Smooth muscle cell (in vitro differentiated cells): ENCODE data around the gene ZEB2. TPM values are rescaled to one million over a fixed set of nuclear protein-coding genes. Genes with fewer than 3 reads are reported as not detected.
A peak's percentile ranks its signal among the peaks of the same experiment; 100 is the strongest.

Source experiments
- DNase-seq: peaks from one replicate; lab custom pipeline; 2025; ENCODE audit not compliant: unreplicated experiment; lab: John Stamatoyannopoulos, UW
- H2AFZ ChIP-seq: fragments of 200-600 bp; sonication (generic); 2 replicates; pipeline ENCODE4 v1.6.0; 2016; ENCODE audit warnings: antibody characterized with exemption, low read depth, mild to moderate bottlenecking
- H3F3A ChIP-seq: fragments of 200-600 bp; sonication (generic); 2 replicates; pipeline ENCODE4 v1.6.0; 2017; ENCODE audit warnings: antibody characterized with exemption, low read depth
- H3K27ac ChIP-seq: fragments of 200-600 bp; sonication (generic); 2 replicates; pipeline ENCODE4 v1.5.1; 2016; ENCODE audit warnings: low read depth, mild to moderate bottlenecking
- H3K27me3 ChIP-seq: fragments of 200-600 bp; sonication (generic); 2 replicates; pipeline ENCODE4 v1.6.1; 2016; ENCODE audit warnings: low read depth, mild to moderate bottlenecking
- H3K36me3 ChIP-seq: fragments of 200-600 bp; sonication (generic); 2 replicates; pipeline ENCODE4 v1.5.1; 2016; ENCODE audit warnings: low read depth
- H3K4me1 ChIP-seq: fragments of 200-600 bp; sonication (generic); 2 replicates; pipeline ENCODE4 v1.5.1; 2016; ENCODE audit warnings: low read depth
- H3K4me2 ChIP-seq: fragments of 200-600 bp; sonication (generic); 2 replicates; pipeline ENCODE4 v1.6.0; 2016; ENCODE audit warnings: mild to moderate bottlenecking
- H3K4me3 ChIP-seq: fragments of 200-600 bp; sonication (generic); 2 replicates; pipeline ENCODE4 v1.5.1; 2016; ENCODE audit warnings: mild to moderate bottlenecking
- H3K79me2 ChIP-seq: fragments of 200-600 bp; sonication (generic); 2 replicates; pipeline ENCODE4 v1.6.0; 2016; ENCODE audit warnings: low read depth, mild to moderate bottlenecking
- H3K9ac ChIP-seq: fragments of 200-600 bp; sonication (generic); 2 replicates; pipeline ENCODE4 v1.6.0; 2016; ENCODE audit warnings: low read depth
- H3K9me3 ChIP-seq: fragments of 200-600 bp; sonication (generic); replicated peaks from 2 replicates; pipeline ENCODE4 v1.5.1; 2016; ENCODE audit warnings: low read depth
- H4K20me1 ChIP-seq: fragments of 200-600 bp; sonication (generic); 2 replicates; pipeline ENCODE4 v1.6.0; 2016; ENCODE audit warnings: low read depth
- WGBS: methylation state at CpG from one replicate; pipeline ENCODE4 v1.1.7; 2016; ENCODE audit warnings: low lambda C conversion rate; 5-methylcytosine and 5-hydroxymethylcytosine counted together
- polyA plus RNA-seq: library from polyadenylated mRNA; unstranded; fragments of >200 nt; fragmentation: Nextera tagmentation; extraction: Ambion mirVana; gene quantifications from 2 replicates; pipeline ENCODE4 v1.2.1, GENCODE V29; 2016
- total RNA-seq: library from RNA; depleted of rRNA; stranded (reverse); fragments of >200 nt; gene quantifications from 2 replicates; pipeline ENCODE4 v1.2.3, GENCODE V29; 2014
- TF ChIP-seq, protein P1 (sequence below): fragments of 200-600 bp; sonication (generic); IDR thresholded peaks from 2 replicates; pipeline ENCODE4 v1.5.1; 2017; ENCODE audit warnings: borderline replicate concordance, mild to moderate bottlenecking, antibody characterized with exemption; ENCODE audit not compliant: insufficient read depth, poor library complexity, severe bottlenecking

Gene ZEB2
- total and polyA plus RNA-seq, 2 experiments from 2014 or later, result 67.5 to 148 TPM

GRCh38 chr2:144424559-144425240, 95.2 kb downstream of the ZEB2 start:
- peak overlapping the region; percentile 93 for H3K27ac ChIP-seq
- no peaks in the 10 kb centered on the region for H3K27me3 ChIP-seq
- TF ChIP-seq, protein P1, sequence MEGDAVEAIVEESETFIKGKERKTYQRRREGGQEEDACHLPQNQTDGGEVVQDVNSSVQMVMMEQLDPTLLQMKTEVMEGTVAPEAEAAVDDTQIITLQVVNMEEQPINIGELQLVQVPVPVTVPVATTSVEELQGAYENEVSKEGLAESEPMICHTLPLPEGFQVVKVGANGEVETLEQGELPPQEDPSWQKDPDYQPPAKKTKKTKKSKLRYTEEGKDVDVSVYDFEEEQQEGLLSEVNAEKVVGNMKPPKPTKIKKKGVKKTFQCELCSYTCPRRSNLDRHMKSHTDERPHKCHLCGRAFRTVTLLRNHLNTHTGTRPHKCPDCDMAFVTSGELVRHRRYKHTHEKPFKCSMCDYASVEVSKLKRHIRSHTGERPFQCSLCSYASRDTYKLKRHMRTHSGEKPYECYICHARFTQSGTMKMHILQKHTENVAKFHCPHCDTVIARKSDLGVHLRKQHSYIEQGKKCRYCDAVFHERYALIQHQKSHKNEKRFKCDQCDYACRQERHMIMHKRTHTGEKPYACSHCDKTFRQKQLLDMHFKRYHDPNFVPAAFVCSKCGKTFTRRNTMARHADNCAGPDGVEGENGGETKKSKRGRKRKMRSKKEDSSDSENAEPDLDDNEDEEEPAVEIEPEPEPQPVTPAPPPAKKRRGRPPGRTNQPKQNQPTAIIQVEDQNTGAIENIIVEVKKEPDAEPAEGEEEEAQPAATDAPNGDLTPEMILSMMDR, result no peak
- H3K9me3 ChIP-seq, result no peaks in the 10 kb centered on the region
- H4K20me1 ChIP-seq, result peaks cover 40% of the 10 kb centered on the region
- no peak overlapping the region for H3K9ac ChIP-seq
- H3K79me2 ChIP-seq, result peaks cover 91% of the 10 kb centered on the region
- H3K4me1 ChIP-seq, result peaks cover 34% of the 10 kb centered on the region
- H3K36me3 ChIP-seq, result peaks cover 6% of the 10 kb centered on the region
- no peak overlapping the region for H3K4me3 ChIP-seq
- peaks cover 28% of the 10 kb centered on the region for H3F3A ChIP-seq
- 86% methylated on average over 4 of the region's 4 CpGs for WGBS
- H3K4me2 ChIP-seq, result no peak overlapping the region
- H2AFZ ChIP-seq, result no peak overlapping the region
- no peak for DNase-seq

GRCh38 chr2:144421606-144422510, 98.1 kb downstream of the ZEB2 start:
- Histone ChIP-seq H3K4me2 (no peak overlapping the region), H3K27me3 (no peaks in the 10 kb centered on the region), H3K27ac (peak overlapping the region; percentile 10), H3F3A (peaks cover 34% of the 10 kb centered on the region), H3K4me1 (peaks cover 24% of the 10 kb centered on the region), H3K9me3 (no peaks in the 10 kb centered on the region), H2AFZ (no peak overlapping the region), H3K36me3 (peaks cover 5% of the 10 kb centered on the region), H3K9ac (no peak overlapping the region), H3K79me2 (peaks cover 96% of the 10 kb centered on the region), H4K20me1 (peaks cover 15% of the 10 kb centered on the region), H3K4me3 (no peak overlapping the region)
- TF ChIP-seq, protein P1, result no peak
- 96% methylated on average over 1 of the region's 1 CpG for WGBS
- DNase-seq, result no peak

DNA sequence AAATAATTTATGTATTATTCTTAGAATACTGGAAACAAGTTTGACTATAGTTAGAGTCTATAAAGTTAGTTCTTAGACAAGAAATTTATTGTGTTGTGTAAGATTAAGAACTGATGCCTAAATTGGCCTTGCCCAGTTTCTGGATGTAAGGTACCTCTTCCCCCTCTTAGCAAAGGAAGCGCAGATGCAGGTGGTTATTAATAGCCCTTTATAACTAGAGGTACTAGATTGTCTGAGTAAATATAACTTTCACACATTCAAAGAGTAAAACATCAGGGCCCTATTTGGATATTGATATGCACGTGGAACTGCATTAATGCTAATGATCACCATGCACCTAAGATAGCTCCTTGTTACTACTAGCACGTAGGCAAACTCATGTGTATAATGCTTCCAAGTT, 100.7 kb downstream of the ZEB2 start:
- Histone ChIP-seq H3K27ac (no peak overlapping the region), H3K4me2 (no peak overlapping the region), H2AFZ (no peak overlapping the region), H3K9me3 (no peaks in the 10 kb centered on the region), H3K36me3 (peaks cover 5% of the 10 kb centered on the region), H3K4me1 (no peaks in the 10 kb centered on the region), H3K9ac (no peak overlapping the region), H3K79me2 (peaks cover 93% of the 10 kb centered on the region), H3K27me3 (no peaks in the 10 kb centered on the region), H3F3A (peaks cover 21% of the 10 kb centered on the region), H3K4me3 (no peak overlapping the region), H4K20me1 (no peaks in the 10 kb centered on the region)
- WGBS, result 98% methylated on average over 3 of the region's 3 CpGs
- no peak for DNase-seq
- TF ChIP-seq, protein P1, result no peak
